IPS-NIHi7 (cell line): Measurements from ENCODE around the gene HOXA9.
A peak's percentile ranks its signal among the peaks of the same experiment; 100 is the strongest.

Experiments used
- DNase-seq: peaks from one replicate; pipeline ENCODE4 v3.0.0; 2012; ENCODE audit warnings: mixed read lengths; ENCODE audit errors: extremely low spot score

The HOXA9 gene

DNA sequence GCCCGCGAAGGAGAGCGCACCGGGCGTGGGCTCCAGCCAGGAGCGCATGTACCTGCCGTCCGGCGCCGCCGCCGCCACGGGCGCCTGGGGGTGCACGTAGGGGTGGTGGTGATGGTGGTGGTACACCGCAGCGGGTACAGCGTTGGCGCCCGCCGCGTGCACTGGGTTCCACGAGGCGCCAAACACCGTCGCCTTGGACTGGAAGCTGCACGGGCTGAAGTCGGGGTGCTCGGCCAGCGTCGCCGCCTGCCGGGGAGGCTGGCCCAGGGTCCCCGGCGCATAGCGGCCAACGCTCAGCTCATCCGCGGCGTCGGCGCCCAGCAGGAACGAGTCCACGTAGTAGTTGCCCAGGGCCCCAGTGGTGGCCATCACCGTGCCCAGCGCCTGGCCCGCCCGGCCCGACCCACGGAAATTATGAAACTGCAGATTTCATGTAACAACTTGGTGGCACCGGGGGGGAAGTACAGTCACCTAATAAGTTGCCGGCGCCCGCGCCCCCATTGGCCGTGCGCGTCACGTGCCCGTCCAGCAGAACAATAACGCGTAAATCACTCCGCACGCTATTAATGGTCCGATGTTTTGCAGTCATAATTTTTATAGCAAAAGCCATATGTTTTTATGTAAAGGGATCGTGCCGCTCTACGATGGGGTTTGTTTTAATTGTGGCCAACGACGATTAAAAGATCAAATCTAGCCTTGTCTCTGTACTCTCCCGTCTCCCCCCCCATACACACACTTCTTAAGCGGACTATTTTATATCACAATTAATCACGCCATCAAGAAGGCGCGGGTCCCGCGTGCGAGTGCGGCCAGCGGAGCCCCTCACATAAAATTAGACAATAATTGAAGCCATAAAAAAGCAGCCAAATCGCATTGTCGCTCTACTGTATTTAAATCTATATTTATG, at the start of gene HOXA9:
HOXA9 (minus strand) TSS at position 449 of the 907 bp plus-strand sequence; CDS start at position 369, 80 bp downstream.
- no peak for DNase-seq

DNA sequence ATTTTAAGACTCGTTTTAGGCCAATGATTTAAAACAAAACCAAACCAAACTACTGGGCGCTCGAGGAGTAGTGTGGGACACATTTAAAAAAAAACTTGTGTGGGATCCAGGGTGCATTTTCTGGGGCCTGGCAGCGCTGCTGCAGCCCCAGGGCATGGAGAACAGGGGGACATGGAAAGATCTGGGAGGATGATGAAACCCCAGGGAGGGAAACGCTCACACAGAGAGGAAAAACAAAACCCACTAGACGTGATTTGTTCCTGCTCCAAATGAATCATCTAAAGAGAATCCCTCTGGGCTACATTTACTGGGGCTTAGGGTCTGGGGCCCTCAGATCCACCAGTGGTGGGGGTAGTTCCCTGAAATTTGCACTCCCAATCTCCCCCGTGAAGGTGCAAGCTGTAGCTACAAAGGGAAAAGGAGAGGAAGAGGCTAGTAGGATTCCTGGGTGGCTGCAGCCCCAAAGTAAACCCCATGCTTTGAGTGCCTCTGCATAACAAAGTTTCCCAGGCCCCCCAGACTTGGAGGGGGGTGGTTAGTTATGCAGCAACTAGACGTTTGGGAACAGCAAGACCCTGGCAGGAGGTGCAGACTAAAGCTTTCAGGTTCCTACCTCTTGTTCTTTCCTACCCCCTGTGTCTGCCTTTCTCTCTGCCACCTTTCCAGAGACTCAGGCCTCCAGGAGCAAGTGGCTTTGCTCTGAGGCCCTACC, 49.1 kb upstream of the HOXA9 start:
- DNase-seq = no peak

DNA sequence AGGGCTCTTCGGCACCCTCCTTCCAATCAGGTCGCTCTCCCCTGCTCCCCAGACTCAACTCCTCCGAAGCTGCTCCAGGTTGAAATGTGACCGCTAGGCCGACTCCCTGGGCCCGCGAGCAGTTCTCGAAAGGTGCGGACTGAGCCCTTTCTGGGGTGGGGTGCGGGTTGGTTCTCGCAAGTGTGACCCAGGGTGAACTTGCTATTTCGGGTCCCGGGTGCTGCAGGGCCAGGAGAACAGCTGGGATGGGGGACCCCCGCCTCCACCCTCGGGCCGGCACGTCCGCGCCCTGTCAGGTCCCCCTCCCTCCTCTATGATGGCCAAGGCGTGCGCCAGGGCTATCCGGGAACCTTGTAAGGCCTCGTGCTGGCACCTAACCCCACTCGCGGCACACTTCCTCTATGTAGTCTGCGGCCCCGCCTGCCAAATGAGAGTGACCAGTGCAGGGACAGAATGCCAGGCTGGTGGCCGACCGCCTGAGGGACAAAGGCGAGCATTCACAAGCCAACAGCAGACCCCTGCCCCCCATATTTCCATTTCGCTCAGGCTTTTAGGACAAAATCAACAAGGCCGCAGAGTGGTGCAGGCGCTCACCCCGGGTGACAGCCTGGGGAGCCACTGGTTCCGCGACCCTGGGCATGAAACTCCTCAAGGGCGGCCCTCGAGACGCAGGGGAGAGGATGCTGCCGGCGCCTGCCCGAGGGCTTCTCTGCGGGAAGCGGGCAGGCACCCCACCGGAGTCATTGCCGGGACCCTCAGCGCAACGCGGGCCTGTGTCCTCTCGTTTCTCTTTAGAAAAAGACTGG, 48.3 kb upstream of the HOXA9 start:
- no peak for DNase-seq

DNA sequence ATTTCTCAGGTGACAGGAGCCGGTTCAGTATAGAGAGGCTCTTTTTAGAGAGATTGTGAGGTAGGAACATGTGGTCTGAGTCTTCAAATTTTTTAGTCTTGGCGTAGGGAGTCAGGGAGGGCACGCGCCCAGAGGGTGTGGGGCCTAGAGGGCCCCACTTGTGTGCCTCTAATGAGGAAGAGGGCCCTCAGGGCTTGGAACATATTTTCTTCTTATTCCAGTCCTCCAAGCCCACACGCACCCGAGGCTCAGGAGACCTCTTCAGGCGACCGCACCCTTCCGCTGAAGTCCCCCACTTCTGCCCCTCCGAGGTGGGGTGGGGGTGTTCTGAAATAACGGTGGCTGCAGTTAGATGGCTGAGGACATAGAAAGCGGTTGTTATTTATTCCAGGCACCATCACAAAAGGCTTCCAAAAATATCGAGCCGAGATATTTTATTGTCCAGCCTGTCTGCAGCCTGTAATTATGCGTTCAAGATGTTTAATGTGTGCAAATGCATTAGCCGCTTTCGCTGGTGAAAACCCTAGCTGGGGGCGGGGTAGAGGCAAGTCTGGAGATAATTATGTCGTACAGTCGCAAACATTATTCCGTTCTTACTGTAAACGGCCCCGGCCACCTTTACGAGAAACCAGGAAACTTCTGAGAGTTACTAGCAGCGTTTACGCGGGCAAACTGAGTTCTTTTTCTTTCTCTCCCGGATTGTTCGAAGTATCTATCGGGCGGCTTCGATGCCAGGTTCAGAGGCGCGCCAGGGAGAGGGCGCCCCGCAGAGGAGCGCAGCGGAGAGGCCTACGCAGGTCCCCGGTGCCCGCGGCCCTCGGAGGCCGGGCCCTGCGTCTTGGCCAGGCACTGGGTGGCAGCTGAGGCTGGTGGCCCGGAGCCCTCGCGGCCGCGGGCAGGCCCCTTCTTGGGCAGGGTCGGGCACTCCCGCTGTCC, 47.4 kb upstream of the HOXA9 start:
- no peak for DNase-seq

DNA sequence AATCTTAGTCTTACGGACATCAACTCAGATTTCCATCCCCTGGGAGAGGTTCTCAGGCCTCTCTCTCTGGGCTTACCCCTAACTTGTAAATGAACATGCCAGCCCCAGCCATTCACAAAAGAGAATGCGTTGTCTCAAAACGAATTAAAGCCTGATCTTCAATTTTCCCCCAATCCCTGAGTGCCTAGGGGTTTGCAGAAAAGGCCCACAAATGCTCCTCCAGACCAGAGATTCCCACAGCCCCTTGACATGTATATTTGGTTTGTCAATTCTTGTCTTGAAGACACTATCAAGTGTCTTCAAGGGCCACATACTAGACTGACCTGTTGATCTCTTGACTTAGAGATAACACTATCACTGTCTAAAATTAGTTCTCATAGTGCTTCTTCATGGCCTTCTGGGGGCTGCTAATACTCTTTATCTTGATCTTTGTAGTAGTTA, 46.4 kb upstream of the HOXA9 start:
- no peak for DNase-seq

DNA sequence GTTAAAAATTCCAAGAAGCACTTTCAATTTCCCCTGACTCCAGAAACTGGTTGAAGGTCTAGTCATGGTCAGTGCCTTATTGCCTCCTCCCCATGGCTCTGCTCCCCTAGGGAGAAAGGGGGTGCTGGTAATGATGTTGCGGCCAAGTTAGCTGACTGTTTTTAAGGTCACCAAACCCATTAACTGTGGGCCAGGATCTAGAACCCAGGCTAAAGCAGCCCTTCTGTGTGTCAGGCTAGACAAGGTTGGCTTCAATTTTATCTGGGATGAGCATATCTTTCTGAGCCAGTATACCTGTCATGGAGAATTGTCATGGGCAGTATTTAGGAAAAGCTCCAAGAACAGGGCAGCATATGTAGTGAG, 45.7 kb upstream of the HOXA9 start:
- DNase-seq = no peak

DNA sequence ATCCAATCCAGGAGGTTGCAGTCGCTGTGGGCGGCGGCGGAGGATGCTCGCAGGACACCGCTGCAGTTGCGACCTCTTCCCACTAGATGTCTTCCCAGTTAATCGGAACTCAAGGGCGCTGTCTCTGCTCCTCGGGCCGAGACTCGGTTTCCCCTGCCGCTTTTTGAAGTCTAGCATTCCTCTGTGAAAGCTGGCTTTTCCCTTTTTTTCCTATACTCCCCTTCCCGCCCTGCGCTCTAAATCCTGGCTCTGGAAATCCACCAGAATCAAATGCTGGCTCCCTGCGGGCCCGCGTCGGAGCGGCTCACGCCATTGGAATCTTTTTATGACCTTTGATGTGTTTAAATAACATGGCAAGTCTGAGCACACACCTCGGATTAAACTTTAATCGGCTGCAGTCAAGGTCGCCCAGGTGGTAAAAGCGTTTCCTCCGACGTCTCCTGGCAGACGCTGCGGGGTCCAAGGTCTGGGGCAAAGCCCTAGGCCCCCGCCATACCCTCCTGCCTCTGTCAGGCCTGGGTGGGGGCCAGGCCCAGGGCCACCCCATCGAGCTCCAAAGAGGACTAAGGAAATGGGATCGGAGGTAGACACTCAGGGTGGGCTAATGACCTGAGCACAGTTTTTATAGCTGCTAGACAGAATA, 45.2 kb upstream of the HOXA9 start:
- peak; percentile 81 for DNase-seq

DNA sequence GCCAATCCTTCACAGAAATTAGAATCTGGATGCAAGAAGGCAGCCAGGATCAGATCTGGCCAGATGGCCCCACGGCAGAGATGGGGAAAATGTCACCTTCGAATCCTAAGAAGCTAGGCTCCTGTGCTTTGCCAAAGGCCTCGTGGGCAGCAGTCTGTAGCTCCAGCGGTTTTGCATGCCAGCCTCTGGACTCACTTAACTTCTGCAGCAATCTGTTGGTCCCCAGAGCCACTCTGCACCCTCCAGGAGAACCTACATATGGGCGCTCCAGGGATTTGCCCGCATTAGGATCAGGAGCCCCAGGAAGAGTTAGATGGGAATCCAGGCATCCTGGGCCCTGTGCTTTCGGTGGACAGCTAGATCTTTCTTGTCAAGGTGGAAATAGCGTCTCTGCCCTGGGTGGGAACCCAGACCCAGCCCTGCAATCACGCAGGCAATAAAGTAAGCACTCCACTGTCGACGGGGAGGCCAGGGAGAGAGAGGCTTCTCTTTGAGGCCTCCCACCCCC, 44.6 kb upstream of the HOXA9 start:
- no peak for DNase-seq

DNA sequence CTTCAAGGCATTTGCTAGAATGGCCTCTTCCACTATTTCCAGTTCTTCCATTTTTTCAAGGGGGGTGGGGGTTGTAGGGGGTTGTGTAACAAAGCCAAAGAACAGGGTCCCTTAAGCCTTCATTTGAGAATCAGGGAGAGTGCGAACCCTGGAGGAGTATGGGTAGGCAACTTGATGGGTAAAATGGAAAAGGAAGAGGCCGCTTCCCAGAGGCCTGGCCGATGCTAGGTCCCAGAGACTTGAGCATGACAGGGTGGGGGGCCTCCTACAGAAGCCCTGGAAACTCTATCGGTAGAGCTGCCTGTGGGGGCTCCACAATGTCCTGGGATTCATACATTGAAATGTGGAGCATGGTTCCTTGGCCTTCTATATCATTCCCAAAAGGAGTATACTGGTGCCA, 43.7 kb upstream of the HOXA9 start:
- no peak for DNase-seq

DNA sequence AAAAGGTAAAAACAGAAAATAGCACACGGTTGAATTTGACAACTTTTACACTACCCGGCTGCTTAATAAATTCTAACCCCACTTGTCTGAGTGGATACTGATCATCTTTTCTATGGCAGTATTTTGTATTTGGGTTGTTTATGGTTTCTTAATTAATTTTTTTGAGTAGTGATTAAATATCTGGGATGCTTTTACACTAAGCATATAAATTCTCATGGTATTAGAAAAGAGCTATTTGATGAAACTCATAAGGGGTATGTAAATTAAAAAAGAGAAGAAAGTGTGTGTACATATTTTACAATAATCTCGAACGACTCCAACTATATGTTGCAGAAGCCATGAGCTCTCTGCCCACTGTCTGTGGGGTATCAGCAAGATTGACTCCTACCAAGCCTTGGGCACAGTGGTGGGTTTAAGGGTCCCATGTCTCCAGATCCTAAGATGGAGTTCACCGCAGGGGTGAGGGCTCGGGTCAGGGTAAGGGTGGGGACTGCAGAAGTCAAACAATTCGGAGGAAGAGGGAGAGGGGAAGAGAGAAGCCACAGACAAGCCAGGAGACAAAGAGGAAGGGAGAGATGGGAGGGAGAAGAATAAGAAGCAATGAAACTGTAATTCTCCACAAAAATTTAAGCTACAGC, 42.1 kb upstream of the HOXA9 start:
- no peak for DNase-seq

DNA sequence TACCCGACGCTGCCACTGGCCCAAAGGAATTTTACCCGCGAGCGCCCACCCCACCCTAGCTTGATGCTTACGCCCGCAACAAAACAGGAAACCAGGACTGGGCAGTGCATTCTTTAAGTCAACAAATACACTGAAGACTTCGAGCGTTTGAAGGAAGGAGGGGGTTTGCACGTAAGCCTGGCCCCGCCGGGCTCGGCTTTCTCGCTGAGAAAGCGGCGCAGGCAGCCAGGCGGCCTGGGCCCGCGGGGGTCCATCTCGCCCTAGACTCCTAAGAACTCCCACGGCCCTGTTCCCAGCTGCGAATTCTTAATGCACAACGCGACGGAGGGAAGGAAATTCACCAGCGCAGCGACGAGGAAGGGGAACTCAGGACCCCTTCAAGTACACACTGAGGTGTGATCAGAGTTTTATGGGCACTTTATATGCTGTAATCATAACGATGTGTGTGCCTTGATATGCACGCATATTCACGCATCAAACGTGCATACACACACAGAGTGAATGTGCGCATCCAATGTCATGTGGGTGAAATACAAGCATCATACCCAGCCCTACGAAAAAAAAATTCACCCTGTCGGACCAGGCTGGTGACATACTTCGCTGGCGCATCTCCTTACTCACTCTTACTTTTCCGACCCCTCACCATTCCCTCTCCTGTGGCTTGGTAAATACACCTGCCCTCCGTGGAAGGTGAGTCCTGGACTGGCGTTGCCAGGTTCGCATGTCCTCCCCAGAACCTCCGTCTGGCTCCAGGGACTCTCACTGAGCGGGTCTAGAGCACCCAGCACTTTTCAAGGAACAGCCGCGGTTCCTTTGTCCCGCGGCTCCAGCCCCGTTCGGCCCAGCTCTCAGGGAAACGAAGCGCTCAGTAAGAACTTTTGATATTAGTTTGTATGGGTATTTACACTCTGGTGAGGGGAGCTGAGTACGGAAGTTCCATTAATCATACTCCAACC, 40.3 kb upstream of the HOXA9 start:
- no peak for DNase-seq

DNA sequence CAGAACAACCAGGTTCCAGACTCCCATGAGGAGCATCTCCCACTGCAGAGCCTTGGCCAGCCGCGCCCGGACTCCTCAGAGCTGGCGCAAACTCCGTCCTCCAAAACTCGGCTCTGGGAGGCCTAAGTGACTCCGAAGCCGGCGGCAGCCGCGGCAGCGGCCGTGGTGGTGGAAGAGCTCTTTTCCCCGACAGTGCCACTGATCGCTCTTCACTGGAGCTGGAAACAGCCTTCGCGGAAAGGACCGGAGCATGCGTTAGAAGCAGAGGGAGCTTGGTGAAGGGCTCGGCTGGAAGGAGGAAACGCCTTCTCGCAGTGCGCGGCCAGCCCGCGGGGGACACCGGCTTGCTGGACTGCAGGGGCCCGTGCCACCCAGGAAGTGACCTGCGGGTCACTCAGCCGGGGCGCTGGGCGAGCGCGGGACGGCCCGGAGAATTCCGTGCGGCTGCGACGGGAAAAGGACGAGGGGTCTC, 39.5 kb upstream of the HOXA9 start:
- no peak for DNase-seq

DNA sequence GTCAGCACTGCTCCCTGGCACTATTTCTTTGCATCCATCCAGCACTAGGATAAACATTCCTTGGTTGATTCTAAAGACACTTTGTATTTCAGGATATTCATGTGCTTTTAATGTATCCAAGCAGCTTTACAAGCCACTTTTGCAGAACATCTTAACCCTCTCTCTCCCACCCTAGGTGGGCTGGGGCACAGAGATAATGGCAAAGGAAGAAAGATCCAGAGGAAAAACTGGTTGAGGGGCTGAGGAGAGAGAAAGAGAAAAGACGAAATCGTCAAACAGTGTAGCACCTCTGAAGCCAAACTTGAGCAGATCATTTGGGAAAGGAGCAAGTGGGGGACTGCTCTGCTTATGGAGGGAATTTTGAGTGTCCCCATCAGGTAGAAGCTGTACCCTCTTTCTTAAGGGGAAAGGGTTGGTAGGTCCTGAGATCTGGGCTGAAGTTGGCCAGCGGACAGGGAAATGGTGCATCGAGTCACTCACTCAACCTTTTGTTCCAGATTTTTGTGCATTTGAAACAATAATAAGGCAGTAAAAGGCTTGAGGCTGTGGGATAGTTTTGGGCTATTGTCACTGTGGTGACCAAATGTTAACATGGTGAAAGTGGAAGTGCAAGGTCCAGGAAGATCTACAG, 38.7 kb upstream of the HOXA9 start:
- no peak for DNase-seq

DNA sequence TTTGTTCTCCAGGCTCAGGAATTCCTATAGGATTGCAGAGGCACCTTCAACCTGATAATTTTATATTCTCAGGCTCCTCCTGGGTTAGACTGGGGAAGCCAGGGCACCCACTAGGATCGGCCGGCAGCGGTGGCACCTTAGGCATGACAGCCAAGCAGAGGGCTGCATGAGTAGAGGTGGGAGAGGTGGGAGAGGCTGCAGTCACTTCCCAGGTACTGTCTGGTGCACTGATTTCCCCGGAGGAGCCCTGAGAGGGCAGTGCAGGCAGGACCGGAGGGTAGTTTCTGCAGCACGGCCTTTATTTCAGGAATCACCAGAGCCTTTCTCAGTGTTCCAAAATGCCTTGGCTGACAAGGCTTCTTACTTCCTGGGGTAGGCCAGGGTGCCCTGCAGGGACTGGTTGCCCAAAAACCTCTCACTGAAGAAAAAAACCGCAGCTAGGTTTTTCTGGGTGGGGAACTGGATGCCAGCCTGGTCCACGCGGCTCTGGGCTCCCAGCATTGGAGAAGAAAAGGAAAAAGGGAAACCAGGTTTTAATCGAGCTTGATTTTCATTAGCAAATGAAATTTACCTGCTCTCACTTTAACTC, 38.1 kb upstream of the HOXA9 start:
- DNase-seq = no peak

DNA sequence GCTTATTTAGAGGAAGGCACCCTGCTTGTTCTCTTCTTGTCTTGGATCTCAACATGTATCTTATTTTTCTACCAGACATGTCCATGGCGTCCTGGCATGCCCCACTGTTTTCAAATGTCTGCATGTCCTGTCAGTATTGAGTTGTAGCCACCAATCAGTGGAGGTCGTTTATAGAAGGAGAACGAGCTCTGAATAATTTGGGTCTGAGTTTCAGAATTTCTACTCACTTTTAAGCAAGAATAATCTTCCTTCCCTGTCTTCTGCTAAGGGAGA, 37.5 kb upstream of the HOXA9 start:
- no peak for DNase-seq

DNA sequence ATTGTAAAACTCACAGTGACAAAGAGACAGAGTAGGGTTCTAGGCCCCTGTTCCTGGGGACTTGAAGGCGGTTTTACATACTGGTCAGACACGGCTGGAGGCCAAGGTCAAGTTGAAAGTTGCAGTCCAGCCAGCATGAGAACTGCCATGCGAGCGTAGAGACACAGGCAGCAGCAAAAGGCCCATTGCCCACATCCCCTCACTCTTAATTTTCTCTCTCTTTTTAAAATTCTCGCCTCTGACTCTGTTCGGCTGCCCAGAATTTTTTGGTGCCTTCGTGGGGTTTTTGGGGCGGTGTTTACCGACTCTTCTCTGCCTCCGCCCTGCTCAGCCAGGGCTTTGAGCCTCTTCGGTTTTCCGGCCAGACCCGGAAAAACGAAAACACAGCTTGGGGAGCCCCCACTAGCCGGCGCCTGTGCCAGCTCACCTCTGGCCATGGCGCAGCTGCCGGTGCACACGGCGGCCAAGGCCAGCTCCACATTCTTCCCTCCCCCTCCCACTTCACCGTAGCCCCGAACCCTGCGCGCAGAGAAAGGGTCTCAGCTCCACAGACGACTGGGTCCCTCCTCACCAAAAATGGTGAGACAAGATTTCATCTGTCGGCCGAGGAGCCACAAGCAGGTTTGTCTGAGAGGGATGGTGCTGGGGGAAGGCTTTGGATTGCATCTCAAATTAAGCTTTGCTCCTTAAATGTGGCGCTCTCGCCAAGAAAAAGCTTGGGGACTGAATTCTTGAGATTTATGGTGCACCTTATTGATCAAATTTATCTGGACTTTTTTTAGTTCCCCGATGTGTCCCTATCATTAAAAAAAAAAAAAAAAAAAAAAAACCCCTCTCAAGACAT, 36.9 kb upstream of the HOXA9 start:
- no peak for DNase-seq

DNA sequence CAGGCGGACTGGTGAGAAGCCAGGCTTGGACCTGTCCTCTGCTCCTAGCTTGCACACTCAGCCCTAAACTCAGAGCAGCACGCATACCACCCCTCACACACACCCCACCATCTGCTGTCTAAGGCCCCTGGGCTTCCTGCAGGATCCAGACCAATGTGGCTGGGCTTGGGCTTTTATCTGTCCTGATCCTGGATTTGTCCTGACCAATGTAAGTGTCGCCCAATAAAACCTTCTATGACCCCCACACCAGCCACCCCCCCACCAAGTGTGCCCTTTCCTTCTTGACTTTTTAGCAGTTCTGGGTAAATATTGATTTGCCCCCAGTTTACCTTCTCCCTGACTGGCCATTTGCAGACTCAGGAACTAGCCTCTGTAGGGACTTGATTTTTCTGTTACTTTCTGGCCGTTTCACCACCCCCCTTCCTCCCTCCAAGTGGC, 36.3 kb upstream of the HOXA9 start:
- DNase-seq = no peak
